HepG2 (cell line): ENCODE measurements around the gene CHMP4B. TPM values are rescaled to one million over a fixed set of nuclear protein-coding genes. Genes with fewer than 3 reads are reported as not detected.
A peak's percentile ranks its signal among the peaks of the same experiment; 100 is the strongest.

Source experiments
- AGO2 ChIP-seq: fragments of 200-400 bp; formaldehyde crosslinking; optimal IDR thresholded peaks from 2 replicates; pipeline ENCODE3; 2017; ENCODE audit warnings: mild to moderate bottlenecking, low read depth, low read length, moderate library complexity
- ATF7-NPFF ChIP-seq: sonication (generic); formaldehyde crosslinking; IDR thresholded peaks from 2 replicates; pipeline ENCODE4 v1.8.1; 2023; ENCODE audit warnings: mild to moderate bottlenecking, low read depth, missing genetic modification reagents, moderate library complexity
- CC2D1A ChIP-seq: sonication (generic); formaldehyde crosslinking; IDR thresholded peaks from 2 replicates; pipeline ENCODE4 v1.8.1; 2023; ENCODE audit warnings: mild to moderate bottlenecking, missing genetic modification reagents
- CCDC6 ChIP-seq: sonication (generic); formaldehyde crosslinking; IDR thresholded peaks from 2 replicates; pipeline ENCODE4 v1.8.1; 2022; ENCODE audit warnings: mild to moderate bottlenecking, missing genetic modification reagents, moderate library complexity
- CEBPG ChIP-seq: IDR thresholded peaks from 2 replicates; pipeline ENCODE4 v1.6.1; 2016
- EP300 ChIP-seq, 3 experiments: sonication (generic) in 1 of 3; formaldehyde crosslinking in 1 of 3; IDR thresholded peaks; 2 replicates each; pipeline versions ENCODE4 v1.5.1 to v1.6.1; 2011 to 2020; ENCODE audit warnings: low read depth in 2 of 3, low read length in 2 of 3, borderline replicate concordance in 1 of 3, improper control_type of control experiment in 1 of 3, mild to moderate bottlenecking in 1 of 3, missing genetic modification reagents in 1 of 3, moderate library complexity in 1 of 3
- FOXA1 ChIP-seq, 2 experiments: fragments of 450-650 bp in 1 of 2; sonication (generic) in 1 of 2; formaldehyde crosslinking in 1 of 2; IDR thresholded peaks; 2 replicates each; pipeline versions ENCODE4 v1.4.0 to v1.6.1; 2016 to 2020; ENCODE audit warnings: missing genetic modification reagents in 1 of 2
- HDAC1 ChIP-seq: sonication (generic); formaldehyde crosslinking; IDR thresholded peaks from 2 replicates; pipeline ENCODE4 v1.5.1; 2020; ENCODE audit warnings: mild to moderate bottlenecking, missing genetic modification reagents
- KDM3A ChIP-seq: IDR thresholded peaks from 2 replicates; pipeline ENCODE4 v1.6.1; 2018; ENCODE audit warnings: low read depth, missing compliant biosample characterization
- MEIS1 ChIP-seq: sonication (generic); formaldehyde crosslinking; IDR thresholded peaks from 2 replicates; pipeline ENCODE4 v1.9.0; 2021; ENCODE audit warnings: mild to moderate bottlenecking, missing genetic modification reagents, moderate library complexity, borderline replicate concordance
- NCOA2 ChIP-seq: sonication (generic); formaldehyde crosslinking; IDR thresholded peaks from 2 replicates; pipeline ENCODE4 v1.8.0; 2022; ENCODE audit warnings: inconsistent platforms
- NR3C1 ChIP-seq: sonication (generic); formaldehyde crosslinking; IDR thresholded peaks from 2 replicates; pipeline ENCODE4 v1.4.0; 2020; ENCODE audit warnings: missing genetic modification reagents
- RXRA ChIP-seq: sonication (generic); formaldehyde crosslinking; IDR thresholded peaks from 2 replicates; pipeline ENCODE4 v1.5.1; 2020; ENCODE audit warnings: missing genetic modification reagents
- SRF ChIP-seq: IDR thresholded peaks from 2 replicates; pipeline ENCODE4 v1.6.1; 2011; ENCODE audit warnings: mild to moderate bottlenecking, low read depth, low read length, moderate library complexity
- TBL1XR1 ChIP-seq: fragments of 150-350 bp; IDR thresholded peaks from 2 replicates; pipeline ENCODE4 v1.6.1; 2014; ENCODE audit warnings: borderline replicate concordance, low read length; ENCODE audit not compliant: partially characterized antibody
- ZBTB20 ChIP-seq: sonication (generic); formaldehyde crosslinking; IDR thresholded peaks from 2 replicates; pipeline ENCODE4 v1.8.1; 2023; ENCODE audit warnings: missing genetic modification reagents, low read depth, mild to moderate bottlenecking, borderline replicate concordance
- ZFP36L2 ChIP-seq: sonication (generic); formaldehyde crosslinking; IDR thresholded peaks from 2 replicates; pipeline ENCODE4 v1.4.0; 2020; ENCODE audit warnings: missing genetic modification reagents
- ZNF138 ChIP-seq: sonication (generic); formaldehyde crosslinking; IDR thresholded peaks from 2 replicates; pipeline ENCODE4 v1.5.0; 2020; ENCODE audit warnings: mild to moderate bottlenecking, low read depth, missing genetic modification reagents
- ZNF256 ChIP-seq: sonication (generic); formaldehyde crosslinking; conservative IDR thresholded peaks from 2 replicates; pipeline ENCODE4 v1.4.0; 2020; ENCODE audit warnings: missing genetic modification reagents
- ZNF44 ChIP-seq: sonication (generic); formaldehyde crosslinking; IDR thresholded peaks from 2 replicates; pipeline ENCODE4 v1.5.1; 2020; ENCODE audit warnings: mild to moderate bottlenecking, missing genetic modification reagents
- ZNF567 ChIP-seq: sonication (generic); formaldehyde crosslinking; IDR thresholded peaks from 2 replicates; pipeline ENCODE4 v1.8.1; 2023; ENCODE audit warnings: mild to moderate bottlenecking, missing genetic modification reagents, borderline replicate concordance
- ZNF761 ChIP-seq: sonication (generic); formaldehyde crosslinking; conservative IDR thresholded peaks from 2 replicates; pipeline ENCODE4 v1.4.0; 2020; ENCODE audit warnings: mild to moderate bottlenecking, missing genetic modification reagents
- ZSCAN29 ChIP-seq: sonication (generic); formaldehyde crosslinking; conservative IDR thresholded peaks from 2 replicates; pipeline ENCODE4 v1.4.0; 2020; ENCODE audit warnings: mild to moderate bottlenecking, missing genetic modification reagents
- polyA plus RNA-seq, 8 experiments: library from polyadenylated mRNA; depleted of rRNA in 3 of 8; stranded (reverse) in 7 of 8; unstranded in 1 of 8; fragments of >200 nt; fragmentation: Illumina TruSeq in 4 of 8; extraction: Trizol in 4 of 8; gene quantifications; 2 replicates each; pipeline versions ENCODE4 v1.2.1 to v1.2.3, GENCODE V29; 2011 to 2016; ENCODE audit warnings: low read depth in 4 of 8, missing spikeins in 1 of 8, mixed read lengths in 1 of 8; ENCODE audit not compliant: insufficient read depth in 1 of 8
- total RNA-seq, 5 experiments: library from RNA; depleted of rRNA; stranded (reverse); fragments of >200 nt; fragmentation: Illumina TruSeq; extraction: Trizol; gene quantifications; 2 replicates each; pipeline ENCODE4 v1.2.3, GENCODE V29; 2016; ENCODE audit warnings: low read depth in 1 of 5
- TF ChIP-seq, protein P1 (sequence below): sonication (generic); formaldehyde crosslinking; IDR thresholded peaks from 2 replicates; pipeline ENCODE4 v1.4.0; 2020; ENCODE audit warnings: low read depth, mild to moderate bottlenecking, missing genetic modification reagents
- TF ChIP-seq, protein P2 (sequence below): sonication (generic); formaldehyde crosslinking; IDR thresholded peaks from 2 replicates; pipeline ENCODE4 v1.5.0; 2020; ENCODE audit warnings: missing genetic modification reagents, mild to moderate bottlenecking, borderline replicate concordance
- TF ChIP-seq, protein P3 (sequence below): sonication (generic); formaldehyde crosslinking; IDR thresholded peaks from 2 replicates; pipeline ENCODE4 v1.9.0; 2022; ENCODE audit warnings: missing genetic modification reagents, mild to moderate bottlenecking, borderline replicate concordance

Gene CHMP4B
- total and polyA plus RNA-seq, 2 of the 13 experiments (the other 11 are each of a cell fraction or from before 2014, with no cell fraction given) = 40.1 to 45.6 TPM

DNA sequence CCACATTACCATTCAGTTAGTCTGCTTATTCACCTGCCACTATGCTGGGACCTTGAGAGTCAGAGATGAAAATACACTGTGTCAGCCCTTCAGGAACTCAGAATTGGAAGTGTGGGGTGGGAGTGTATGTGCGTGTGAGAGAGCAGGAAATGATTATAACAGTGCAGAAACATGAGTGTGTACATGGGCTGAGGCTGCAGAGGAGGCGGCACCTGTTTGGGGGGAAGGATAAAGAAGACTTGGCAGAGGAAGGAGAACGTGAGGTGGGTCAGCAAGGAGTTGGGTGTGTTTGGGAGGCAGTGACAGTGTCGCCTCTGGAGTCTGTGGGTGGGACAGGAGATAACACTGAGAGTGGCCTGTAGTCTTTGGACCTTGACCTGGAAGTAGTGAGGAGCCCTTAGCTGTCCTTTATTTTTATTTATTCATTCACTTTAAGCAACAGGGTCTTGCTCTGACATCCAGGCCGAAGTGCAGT lies 3.1 kb downstream of the CHMP4B start (continued):
- TF ChIP-seq, protein P1, sequence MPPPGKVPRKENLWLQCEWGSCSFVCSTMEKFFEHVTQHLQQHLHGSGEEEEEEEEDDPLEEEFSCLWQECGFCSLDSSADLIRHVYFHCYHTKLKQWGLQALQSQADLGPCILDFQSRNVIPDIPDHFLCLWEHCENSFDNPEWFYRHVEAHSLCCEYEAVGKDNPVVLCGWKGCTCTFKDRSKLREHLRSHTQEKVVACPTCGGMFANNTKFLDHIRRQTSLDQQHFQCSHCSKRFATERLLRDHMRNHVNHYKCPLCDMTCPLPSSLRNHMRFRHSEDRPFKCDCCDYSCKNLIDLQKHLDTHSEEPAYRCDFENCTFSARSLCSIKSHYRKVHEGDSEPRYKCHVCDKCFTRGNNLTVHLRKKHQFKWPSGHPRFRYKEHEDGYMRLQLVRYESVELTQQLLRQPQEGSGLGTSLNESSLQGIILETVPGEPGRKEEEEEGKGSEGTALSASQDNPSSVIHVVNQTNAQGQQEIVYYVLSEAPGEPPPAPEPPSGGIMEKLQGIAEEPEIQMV = 0 out of 2 replicates have a peak, but pooled peaks have one; percentile 43
- 0 out of 2 replicates have a peak, but pooled peaks have one; percentile 26 for TF ChIP-seq ZNF761 (CRISPR knock-in tag)
- no peak for TF ChIP-seq ZNF256
- TF ChIP-seq NCOA2 (CRISPR knock-in tag) = no peak
- TF ChIP-seq ZNF567 = no peak; the same call in 1 of the 2 replicates
- TF ChIP-seq CC2D1A (CRISPR knock-in tag) = no peak
- TF ChIP-seq AGO2 = no peak
- no peak for TF ChIP-seq ZNF138 (CRISPR knock-in tag)
- no peak for TF ChIP-seq CEBPG (CRISPR knock-in tag)
- TF ChIP-seq CCDC6 (CRISPR knock-in tag) = no peak
- TF ChIP-seq EP300 (IDR thresholded peaks at IDR 0.05; ENCODE audit: low read depth in 2 of 2, low read length in 2 of 2) = no peak
- TF ChIP-seq EP300 (CRISPR knock-in tag; IDR thresholded peaks at IDR 0.05; ENCODE audit: borderline replicate concordance) = no peak; the same call in 1 of the 2 replicates
- TF ChIP-seq ZBTB20 (CRISPR knock-in tag) = no peak
- TF ChIP-seq ATF7-NPFF (CRISPR knock-in tag) = no peak
- no peak for TF ChIP-seq FOXA1 (IDR thresholded peaks at IDR 0.05)
- TF ChIP-seq FOXA1 (CRISPR knock-in tag; IDR thresholded peaks at IDR 0.05) = no peak
- no peak for TF ChIP-seq NR3C1 (CRISPR knock-in tag)
- TF ChIP-seq ZSCAN29 (CRISPR knock-in tag) = no peak
- no peak for TF ChIP-seq ZNF44 (CRISPR knock-in tag)
- TF ChIP-seq HDAC1 (CRISPR knock-in tag) = no peak
- TF ChIP-seq, protein P2, sequence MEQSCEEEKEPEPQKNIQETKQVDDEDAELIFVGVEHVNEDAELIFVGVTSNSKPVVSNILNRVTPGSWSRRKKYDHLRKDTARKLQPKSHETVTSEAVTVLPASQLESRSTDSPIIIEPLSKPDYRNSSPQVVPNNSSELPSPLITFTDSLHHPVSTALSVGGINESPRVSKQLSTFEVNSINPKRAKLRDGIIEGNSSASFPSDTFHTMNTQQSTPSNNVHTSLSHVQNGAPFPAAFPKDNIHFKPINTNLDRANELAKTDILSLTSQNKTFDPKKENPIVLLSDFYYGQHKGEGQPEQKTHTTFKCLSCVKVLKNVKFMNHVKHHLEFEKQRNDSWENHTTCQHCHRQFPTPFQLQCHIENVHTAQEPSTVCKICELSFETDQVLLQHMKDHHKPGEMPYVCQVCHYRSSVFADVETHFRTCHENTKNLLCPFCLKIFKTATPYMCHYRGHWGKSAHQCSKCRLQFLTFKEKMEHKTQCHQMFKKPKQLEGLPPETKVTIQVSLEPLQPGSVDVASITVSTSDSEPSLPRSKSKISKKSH (CRISPR knock-in tag) = no peak
- 0 out of 2 replicates have a peak, but pooled peaks have one; percentile 16 for TF ChIP-seq MEIS1 (CRISPR knock-in tag)
- TF ChIP-seq, protein P3, sequence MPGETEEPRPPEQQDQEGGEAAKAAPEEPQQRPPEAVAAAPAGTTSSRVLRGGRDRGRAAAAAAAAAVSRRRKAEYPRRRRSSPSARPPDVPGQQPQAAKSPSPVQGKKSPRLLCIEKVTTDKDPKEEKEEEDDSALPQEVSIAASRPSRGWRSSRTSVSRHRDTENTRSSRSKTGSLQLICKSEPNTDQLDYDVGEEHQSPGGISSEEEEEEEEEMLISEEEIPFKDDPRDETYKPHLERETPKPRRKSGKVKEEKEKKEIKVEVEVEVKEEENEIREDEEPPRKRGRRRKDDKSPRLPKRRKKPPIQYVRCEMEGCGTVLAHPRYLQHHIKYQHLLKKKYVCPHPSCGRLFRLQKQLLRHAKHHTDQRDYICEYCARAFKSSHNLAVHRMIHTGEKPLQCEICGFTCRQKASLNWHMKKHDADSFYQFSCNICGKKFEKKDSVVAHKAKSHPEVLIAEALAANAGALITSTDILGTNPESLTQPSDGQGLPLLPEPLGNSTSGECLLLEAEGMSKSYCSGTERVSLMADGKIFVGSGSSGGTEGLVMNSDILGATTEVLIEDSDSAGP (CRISPR knock-in tag) = no peak
- no peak for TF ChIP-seq ZFP36L2 (CRISPR knock-in tag)
- no peak for TF ChIP-seq TBL1XR1
- TF ChIP-seq SRF = no peak
- no peak for TF ChIP-seq KDM3A (CRISPR knock-in tag)
- no peak for TF ChIP-seq RXRA (CRISPR knock-in tag)
